Esophagus (tissue), 2 donors: Measurements from ENCODE around the gene HES4. TPM values are rescaled to one million over a fixed set of nuclear protein-coding genes. Genes with fewer than 3 reads are reported as not detected.

Experiments
- H3K27ac ChIP-seq, 2 donors: one replicate each; pipeline ENCODE4 v1.5.1; 2013; ENCODE audit warnings: low read depth in 2 of 2, mild to moderate bottlenecking in 2 of 2, inconsistent platforms in 1 of 2, low read length in 1 of 2, moderate library complexity in 1 of 2
- H3K27me3 ChIP-seq, 2 donors: one replicate each; pipeline ENCODE4 v1.6.1; 2013; ENCODE audit warnings: low read length in 2 of 2, control low read depth in 1 of 2, mild to moderate bottlenecking in 1 of 2; ENCODE audit not compliant: insufficient read depth in 2 of 2, control insufficient read depth in 1 of 2
- H3K36me3 ChIP-seq, 2 donors: one replicate each; pipeline ENCODE4 v1.6.1; 2013; ENCODE audit warnings: low read length in 1 of 2; ENCODE audit not compliant: control insufficient read depth in 2 of 2, insufficient read depth in 2 of 2
- H3K4me1 ChIP-seq, 2 donors: one replicate each; pipeline ENCODE4 v1.6.1; 2013; ENCODE audit warnings: low read length in 1 of 2; ENCODE audit not compliant: control insufficient read depth in 2 of 2, insufficient read depth in 2 of 2
- H3K4me3 ChIP-seq, 2 donors: one replicate each; pipeline ENCODE4 v1.5.1; 2013; ENCODE audit warnings: low read length in 2 of 2, mild to moderate bottlenecking in 2 of 2, low read depth in 1 of 2, moderate library complexity in 1 of 2
- H3K9me3 ChIP-seq, 2 donors: one replicate each; pipeline ENCODE4 v1.6.1; 2013; ENCODE audit warnings: mild to moderate bottlenecking in 2 of 2, low read depth in 1 of 2, low read length in 1 of 2, moderate library complexity in 1 of 2; ENCODE audit not compliant: control insufficient read depth in 2 of 2, insufficient read depth in 1 of 2
- WGBS, 2 donors: extraction: QIAGEN DNeasy Blood & Tissue Kit; methylation state at CpG; one replicate each; pipeline ENCODE4 v1.1.7; 2013; 5-methylcytosine and 5-hydroxymethylcytosine counted together
- polyA plus RNA-seq, 2 donors: library from polyadenylated mRNA; stranded (reverse); fragments of 200-250 nt; gene quantifications; one replicate each; pipeline ENCODE4 v1.2.3, GENCODE V29; 2013
- donor health status: healthy with polysubstance abuse.
- donor health status: Bipolar disorder and iron deficiency.

Gene HES4
- polyA plus RNA-seq, 2 donors: 15.1 to 20.2 TPM

- H3K4me3 ChIP-seq: no peak overlapping the region
- no peaks in the 10 kb centered on the region for H3K27me3 ChIP-seq
- H3K36me3 ChIP-seq: peaks cover 0 to 14% of the 10 kb centered on the region in 2 donors
- H3K27ac ChIP-seq: peak overlapping the region; percentile 65 to 66
- WGBS, 2 donors: 27 to 28% methylated on average over 41 to 42 of the region's 42 CpGs
- peaks cover 0 to 36% of the 10 kb centered on the region in 2 donors for H3K4me1 ChIP-seq
- no peaks in the 10 kb centered on the region for H3K9me3 ChIP-seq
Observed at GRCh38 chr1:970973-971730, 28.7 kb downstream of the HES4 start.

DNA sequence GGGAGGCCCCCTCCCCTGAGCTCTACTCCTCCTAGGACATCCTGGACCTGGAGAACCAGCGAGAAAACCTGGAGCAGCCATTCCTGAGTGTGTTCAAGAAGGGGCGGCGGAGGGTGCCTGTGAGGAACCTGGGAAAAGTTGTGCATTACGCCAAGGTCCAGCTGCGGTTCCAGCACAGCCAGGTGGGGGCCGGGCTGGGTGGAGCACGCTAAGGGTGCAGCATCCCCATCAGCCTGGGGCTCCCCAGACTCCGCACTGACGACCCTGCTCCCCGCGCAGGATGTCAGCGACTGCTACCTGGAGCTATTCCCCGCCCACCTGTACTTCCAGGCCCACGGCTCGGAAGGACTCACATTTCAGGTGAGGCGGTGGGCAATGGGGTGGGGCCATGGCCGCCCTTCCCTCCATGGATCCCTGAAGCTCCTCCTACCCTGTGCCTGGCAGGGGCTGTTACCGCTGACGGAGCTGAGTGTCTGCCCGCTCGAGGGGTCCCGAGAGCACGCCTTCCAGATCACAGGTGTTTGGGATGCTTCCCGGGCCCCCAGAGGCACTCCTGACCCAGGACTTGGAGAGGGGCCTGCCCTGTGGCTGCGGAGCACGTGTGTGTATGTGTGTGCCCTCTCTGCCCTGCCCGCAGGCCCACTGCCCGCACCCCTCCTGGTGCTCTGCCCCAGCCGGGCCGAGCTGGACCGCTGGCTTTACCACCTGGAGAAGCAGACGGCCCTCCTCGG, 29.5 kb downstream of the HES4 start:
- Histone ChIP-seq H3K27me3 (no peaks in the 10 kb centered on the region), H3K4me3 (peak overlapping the region in 1 of 2 donors; percentile 23), H3K27ac (peak overlapping the region; percentile 65 to 66), H3K4me1 (peaks cover 0 to 32% of the 10 kb centered on the region in 2 donors), H3K36me3 (peaks cover 0 to 14% of the 10 kb centered on the region in 2 donors), H3K9me3 (no peaks in the 10 kb centered on the region)
- 21% methylated on average over 32 to 33 of the region's 33 CpGs for WGBS, 2 donors

DNA sequence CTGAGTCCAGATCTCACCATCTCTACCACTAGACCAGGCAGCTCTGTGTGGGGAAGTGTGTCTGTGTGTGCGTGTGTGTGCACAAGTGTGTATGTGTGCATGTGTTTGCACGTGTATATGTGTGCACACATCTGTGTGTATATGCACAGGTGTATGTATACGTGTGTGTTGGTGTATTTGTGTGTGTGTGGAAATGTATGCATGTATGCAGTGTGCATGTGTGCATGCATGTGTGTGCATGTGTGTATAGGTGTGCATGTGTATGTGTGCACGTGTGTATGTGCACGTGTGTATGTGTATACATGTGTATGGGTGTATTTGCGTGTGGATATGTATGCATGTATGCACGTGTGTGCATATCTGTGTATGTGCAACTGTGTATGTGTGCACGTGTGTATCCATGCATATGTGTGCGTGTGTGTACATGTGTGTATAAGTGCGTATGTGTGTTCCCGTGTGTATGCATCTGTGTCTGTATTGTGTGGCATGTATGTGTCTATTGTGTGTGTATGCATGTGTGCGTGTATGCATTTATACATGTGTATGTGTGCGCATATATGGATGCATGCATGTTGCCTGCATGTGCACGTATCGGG, 30.5 kb downstream of the HES4 start:
- Histone ChIP-seq H3K9me3 (no peaks in the 10 kb centered on the region), H3K4me1 (peaks cover 0 to 30% of the 10 kb centered on the region in 2 donors), H3K4me3 (no peak overlapping the region), H3K36me3 (peaks cover 0 to 17% of the 10 kb centered on the region in 2 donors), H3K27me3 (no peaks in the 10 kb centered on the region), H3K27ac (no peak overlapping the region)
- 79 to 82% methylated on average over 15 of the region's 15 CpGs for WGBS, 2 donors

GRCh38 chr1:967466-968343, 32.2 kb downstream of the HES4 start:
- Histone ChIP-seq H3K27me3 (no peaks in the 10 kb centered on the region), H3K9me3 (no peaks in the 10 kb centered on the region), H3K4me1 (peaks cover 0 to 32% of the 10 kb centered on the region in 2 donors), H3K27ac (peak overlapping the region; percentile 97 to 98), H3K36me3 (peaks cover 0 to 19% of the 10 kb centered on the region in 2 donors), H3K4me3 (peak overlapping the region; percentile 69 to 83)
- WGBS, 2 donors: 57 to 59% methylated on average over 23 of the region's 23 CpGs

- WGBS, 2 donors: 0% methylated on average over 50 to 60 of the region's 60 CpGs
- H3K27ac ChIP-seq: peak overlapping the region; percentile 97 to 98
- no peaks in the 10 kb centered on the region for H3K9me3 ChIP-seq
- H3K36me3 ChIP-seq: peaks cover 0 to 21% of the 10 kb centered on the region in 2 donors
- H3K4me3 ChIP-seq: peak overlapping the region; percentile 69 to 83
- no peaks in the 10 kb centered on the region for H3K27me3 ChIP-seq
- H3K4me1 ChIP-seq: peaks cover 0 to 29% of the 10 kb centered on the region in 2 donors
Observed at GRCh38 chr1:966704-967300, 33.1 kb downstream of the HES4 start.

DNA sequence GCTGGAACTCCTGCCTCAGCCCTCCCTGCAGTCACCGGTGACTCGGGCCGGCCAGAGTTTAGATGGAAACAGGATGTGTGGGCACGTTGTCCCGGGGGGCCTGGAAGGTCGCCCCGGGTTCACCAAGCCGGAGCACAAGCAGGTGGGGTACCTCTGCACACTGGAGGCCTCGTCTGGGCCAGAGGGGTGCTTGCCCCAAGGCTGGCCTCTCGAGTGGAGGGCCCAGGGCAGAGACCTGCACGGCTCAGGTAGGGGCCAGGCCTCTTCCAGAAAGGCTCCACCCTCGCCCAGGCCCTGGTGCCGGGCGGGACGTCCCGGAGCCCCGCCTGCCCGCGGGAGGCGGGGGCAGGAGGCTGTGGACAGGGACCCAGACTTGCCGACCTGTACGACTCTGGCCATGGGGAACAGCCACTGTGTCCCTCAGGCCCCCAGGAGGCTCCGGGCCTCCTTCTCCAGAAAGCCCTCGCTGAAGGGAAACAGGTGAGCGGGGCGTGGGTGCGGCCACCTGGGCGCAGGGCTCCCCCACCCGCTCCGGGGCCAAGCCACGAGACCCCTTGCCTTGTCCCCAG, 33.7 kb downstream of the HES4 start, which contains the start of gene PLEKHN1:
Gene PLEKHN1, plus strand, starts transcription at position 348 of the 569 bp plus-strand sequence. Its CDS starts 50 bp downstream, at position 398.
- no peaks in the 10 kb centered on the region for H3K9me3 ChIP-seq
- H3K27me3 ChIP-seq: no peaks in the 10 kb centered on the region
- peaks cover 0 to 29% of the 10 kb centered on the region in 2 donors for H3K4me1 ChIP-seq
- H3K36me3 ChIP-seq: peaks cover 0 to 21% of the 10 kb centered on the region in 2 donors
- H3K27ac ChIP-seq: peak within 1 kb of the TSS; percentile 97 to 98
- WGBS, 2 donors: 5 to 6% methylated on average over 31 of the region's 31 CpGs
- peak within 1 kb of the TSS; percentile 69 to 83 for H3K4me3 ChIP-seq

GRCh38 chr1:965526-966134, 34.3 kb downstream of the HES4 start:
- Histone ChIP-seq H3K9me3 (no peaks in the 10 kb centered on the region), H3K27ac (peak overlapping the region; percentile 97 to 98), H3K4me1 (peaks cover 0 to 26% of the 10 kb centered on the region in 2 donors), H3K27me3 (no peaks in the 10 kb centered on the region), H3K36me3 (peaks cover 0 to 21% of the 10 kb centered on the region in 2 donors), H3K4me3 (peak overlapping the region; percentile 69 to 83)
- WGBS, 2 donors: 74 to 78% methylated on average over 24 to 26 of the region's 26 CpGs
